Measurements from ENCODE around the gene MAPK8IP3.

The MAPK8IP3 gene

GRCh38 chr16:1705688-1706385 is at the start of gene MAPK8IP3:
MAPK8IP3 (plus strand) TSS chr16:1706195; CDS start chr16:1706340, 145 bp downstream.
- H3K4me1 Mint-ChIP-seq (ENCODE audit: low read depth): peaks cover 40% of the 10 kb centered on the region
- peak within 1 kb of the TSS; percentile 100 for H3K4me3 Mint-ChIP-seq

GRCh38 chr16:1656808-1657617 is 49.0 kb upstream of the MAPK8IP3 start:
- Mint-ChIP-seq H3K27ac (no peak overlapping the region), H3K27me3 (no peaks in the 10 kb centered on the region), H3K4me1 (ENCODE audit: low read depth) (no peaks in the 10 kb centered on the region), H3K9me3 (no peaks in the 10 kb centered on the region), H3K36me3 (ENCODE audit: low read depth) (peaks cover 30% of the 10 kb centered on the region), H3K4me3 (no peak overlapping the region)

More at GRCh38 chr16:1705688-1706385, at the start of gene MAPK8IP3:
- Mint-ChIP-seq H3K36me3 (ENCODE audit: low read depth) (peaks cover 24% of the 10 kb centered on the region), H3K27ac (peak within 1 kb of the TSS; percentile 98), H3K9me3 (no peaks in the 10 kb centered on the region), H3K27me3 (no peaks in the 10 kb centered on the region)

- H3K27me3 Mint-ChIP-seq: no peaks in the 10 kb centered on the region
- no peak overlapping the region for H3K27ac Mint-ChIP-seq
- no peaks in the 10 kb centered on the region for H3K9me3 Mint-ChIP-seq
- H3K4me3 Mint-ChIP-seq: no peak overlapping the region
- no peaks in the 10 kb centered on the region for H3K4me1 Mint-ChIP-seq (ENCODE audit: low read depth)
- H3K36me3 Mint-ChIP-seq (ENCODE audit: low read depth): peaks cover 33% of the 10 kb centered on the region
These were observed 48.2 kb upstream of the MAPK8IP3 start for GRCh38 chr16:1657841-1658240.

- H3K27ac Mint-ChIP-seq: no peak overlapping the region
- H3K27me3 Mint-ChIP-seq: no peaks in the 10 kb centered on the region
- H3K36me3 Mint-ChIP-seq (ENCODE audit: low read depth): peaks cover 41% of the 10 kb centered on the region
- H3K4me3 Mint-ChIP-seq: no peak overlapping the region
- no peaks in the 10 kb centered on the region for H3K9me3 Mint-ChIP-seq
- no peaks in the 10 kb centered on the region for H3K4me1 Mint-ChIP-seq (ENCODE audit: low read depth)
These were observed 47.0 kb upstream of the MAPK8IP3 start for GRCh38 chr16:1659031-1659430.

- Mint-ChIP-seq H3K4me3 (no peak overlapping the region), H3K4me1 (ENCODE audit: low read depth) (no peaks in the 10 kb centered on the region), H3K36me3 (ENCODE audit: low read depth) (peaks cover 39% of the 10 kb centered on the region), H3K9me3 (no peaks in the 10 kb centered on the region), H3K27ac (no peak overlapping the region), H3K27me3 (no peaks in the 10 kb centered on the region)
These were observed 44.2 kb upstream of the MAPK8IP3 start for GRCh38 chr16:1661826-1662225.

GRCh38 chr16:1662543-1662942 is 43.5 kb upstream of the MAPK8IP3 start:
- Mint-ChIP-seq H3K27me3 (no peaks in the 10 kb centered on the region), H3K4me1 (ENCODE audit: low read depth) (no peaks in the 10 kb centered on the region), H3K36me3 (ENCODE audit: low read depth) (peaks cover 46% of the 10 kb centered on the region), H3K9me3 (no peaks in the 10 kb centered on the region), H3K27ac (no peak overlapping the region), H3K4me3 (no peak overlapping the region)

- Mint-ChIP-seq H3K4me3 (no peak overlapping the region), H3K27me3 (no peaks in the 10 kb centered on the region), H3K36me3 (ENCODE audit: low read depth) (peaks cover 61% of the 10 kb centered on the region), H3K4me1 (ENCODE audit: low read depth) (no peaks in the 10 kb centered on the region), H3K27ac (no peak overlapping the region), H3K9me3 (no peaks in the 10 kb centered on the region)
These were observed 40.2 kb upstream of the MAPK8IP3 start for GRCh38 chr16:1665829-1666228.

- Mint-ChIP-seq H3K27ac (no peak overlapping the region), H3K9me3 (no peaks in the 10 kb centered on the region), H3K4me1 (ENCODE audit: low read depth) (no peaks in the 10 kb centered on the region), H3K27me3 (no peaks in the 10 kb centered on the region), H3K4me3 (no peak overlapping the region), H3K36me3 (ENCODE audit: low read depth) (peaks cover 66% of the 10 kb centered on the region)
These were observed 39.7 kb upstream of the MAPK8IP3 start for GRCh38 chr16:1666316-1666715.

- Mint-ChIP-seq H3K27me3 (no peaks in the 10 kb centered on the region), H3K4me1 (ENCODE audit: low read depth) (no peaks in the 10 kb centered on the region), H3K36me3 (ENCODE audit: low read depth) (peaks cover 67% of the 10 kb centered on the region), H3K9me3 (no peaks in the 10 kb centered on the region), H3K27ac (no peak overlapping the region), H3K4me3 (no peak overlapping the region)
These were observed 38.7 kb upstream of the MAPK8IP3 start for GRCh38 chr16:1667271-1667670.

GRCh38 chr16:1667916-1668315 is 38.1 kb upstream of the MAPK8IP3 start:
- Mint-ChIP-seq H3K36me3 (ENCODE audit: low read depth) (peaks cover 69% of the 10 kb centered on the region), H3K27me3 (no peaks in the 10 kb centered on the region), H3K9me3 (no peaks in the 10 kb centered on the region), H3K4me1 (ENCODE audit: low read depth) (no peaks in the 10 kb centered on the region), H3K4me3 (no peak overlapping the region), H3K27ac (no peak overlapping the region)

- Mint-ChIP-seq H3K4me1 (ENCODE audit: low read depth) (no peaks in the 10 kb centered on the region), H3K27ac (no peak overlapping the region), H3K9me3 (no peaks in the 10 kb centered on the region), H3K36me3 (ENCODE audit: low read depth) (peaks cover 68% of the 10 kb centered on the region), H3K27me3 (no peaks in the 10 kb centered on the region), H3K4me3 (no peak overlapping the region)
These were observed 37.2 kb upstream of the MAPK8IP3 start for GRCh38 chr16:1668612-1669319.

- H3K4me1 Mint-ChIP-seq (ENCODE audit: low read depth): no peaks in the 10 kb centered on the region
- H3K27ac Mint-ChIP-seq: no peak overlapping the region
- H3K9me3 Mint-ChIP-seq: no peaks in the 10 kb centered on the region
- H3K36me3 Mint-ChIP-seq (ENCODE audit: low read depth): peaks cover 70% of the 10 kb centered on the region
- H3K4me3 Mint-ChIP-seq: no peak overlapping the region
- no peaks in the 10 kb centered on the region for H3K27me3 Mint-ChIP-seq
These were observed 36.3 kb upstream of the MAPK8IP3 start for GRCh38 chr16:1669698-1670097.

- Mint-ChIP-seq H3K27me3 (no peaks in the 10 kb centered on the region), H3K27ac (no peak overlapping the region), H3K36me3 (ENCODE audit: low read depth) (peaks cover 70% of the 10 kb centered on the region), H3K4me1 (ENCODE audit: low read depth) (no peaks in the 10 kb centered on the region), H3K9me3 (no peaks in the 10 kb centered on the region), H3K4me3 (no peak overlapping the region)
These were observed 35.6 kb upstream of the MAPK8IP3 start for GRCh38 chr16:1670371-1670770.

GRCh38 chr16:1670866-1671265 is 35.1 kb upstream of the MAPK8IP3 start:
- no peak overlapping the region for H3K27ac Mint-ChIP-seq
- no peaks in the 10 kb centered on the region for H3K4me1 Mint-ChIP-seq (ENCODE audit: low read depth)
- H3K27me3 Mint-ChIP-seq: no peaks in the 10 kb centered on the region
- H3K36me3 Mint-ChIP-seq (ENCODE audit: low read depth): peaks cover 71% of the 10 kb centered on the region
- H3K4me3 Mint-ChIP-seq: no peak overlapping the region
- no peaks in the 10 kb centered on the region for H3K9me3 Mint-ChIP-seq
